HuH-7.5 (cell line): ENCODE results near the gene ARF1.

Experiments
- DNase-seq: peaks from one replicate; pipeline ENCODE4 v3.0.0; 2011; ENCODE audit warnings: low spot score

Gene ARF1

GRCh38 chr1:228050571-228051231 lies 31.8 kb upstream of the ARF1 start:
- no peak for DNase-seq

GRCh38 chr1:228058172-228058948 lies 24.1 kb upstream of the ARF1 start:
- no peak for DNase-seq

GRCh38 chr1:228058949-228059633 lies 23.4 kb upstream of the ARF1 start:
- no peak for DNase-seq

- DNase-seq, result no peak
Observed at GRCh38 chr1:228059634-228060457, 22.7 kb upstream of the ARF1 start.

- DNase-seq, result no peak
Observed at GRCh38 chr1:228060458-228061190, 21.9 kb upstream of the ARF1 start.

GRCh38 chr1:228061411-228062084 lies 21.0 kb upstream of the ARF1 start:
- no peak for DNase-seq

GRCh38 chr1:228062085-228062791 lies 20.3 kb upstream of the ARF1 start:
- DNase-seq, result no peak

GRCh38 chr1:228062812-228063211 lies 19.7 kb upstream of the ARF1 start:
- DNase-seq, result no peak

GRCh38 chr1:228063251-228064191 lies 19.0 kb upstream of the ARF1 start:
- DNase-seq, result no peak

GRCh38 chr1:228064296-228064695 lies 18.2 kb upstream of the ARF1 start:
- DNase-seq, result no peak

GRCh38 chr1:228064741-228065542 lies 17.6 kb upstream of the ARF1 start:
- no peak for DNase-seq

- DNase-seq, result no peak
Observed at GRCh38 chr1:228065543-228066347, 16.8 kb upstream of the ARF1 start.

- DNase-seq, result no peak
Observed at GRCh38 chr1:228066416-228066815, 16.1 kb upstream of the ARF1 start.

GRCh38 chr1:228066891-228067654 lies 15.4 kb upstream of the ARF1 start:
- DNase-seq, result no peak

- DNase-seq, result no peak
Observed at GRCh38 chr1:228068359-228068758, 14.1 kb upstream of the ARF1 start.

GRCh38 chr1:228070173-228070572 lies 12.3 kb upstream of the ARF1 start:
- no peak for DNase-seq

GRCh38 chr1:228070851-228071250 lies 11.7 kb upstream of the ARF1 start:
- no peak for DNase-seq
